Kidney (tissue), 14 donors: ENCODE results near the gene AOC2. TPM values are rescaled to one million over a fixed set of nuclear protein-coding genes. Genes with fewer than 3 reads are reported as not detected.

ENCODE experiments used
- DNase-seq, 5 donors: peaks; one replicate each; pipeline ENCODE4 v3.0.0-alpha.2; 2013 to 2020
- FAIRE-seq: peaks from 2 replicates; lab custom pipeline; 2012; peaks lifted over from hg19 to GRCh38; lab: Jason Lieb, UNC
- H3K27ac ChIP-seq, 2 donors: one replicate each; pipeline ENCODE4 v1.7.0; 2013; ENCODE audit warnings: low read depth in 2 of 2, low read length in 2 of 2, inconsistent platforms in 1 of 2
- H3K27me3 ChIP-seq: one replicate; pipeline ENCODE4 v1.7.1; 2013; ENCODE audit warnings: low read length, inconsistent platforms; ENCODE audit not compliant: control insufficient read depth, insufficient read depth
- H3K36me3 ChIP-seq, 3 donors: one replicate each; pipeline versions ENCODE4 v1.7.0 to v1.7.1; 2013; ENCODE audit warnings: low read length in 3 of 3, control low read depth in 1 of 3, inconsistent platforms in 1 of 3; ENCODE audit not compliant: insufficient read depth in 3 of 3, control insufficient read depth in 2 of 3
- H3K4me1 ChIP-seq, 3 donors: one replicate each; pipeline versions ENCODE4 v1.7.0 to v1.7.1; 2013; ENCODE audit warnings: low read length in 3 of 3, inconsistent platforms in 1 of 3, low read depth in 1 of 3; ENCODE audit not compliant: control insufficient read depth in 2 of 3, insufficient read depth in 2 of 3
- H3K4me3 ChIP-seq, 3 donors: one replicate each; pipeline versions ENCODE4 v1.7.0 to v1.8.1; 2013; ENCODE audit warnings: low read length in 3 of 3, control low read depth in 1 of 3, inconsistent platforms in 1 of 3
- H3K9ac ChIP-seq, 3 donors: one replicate each; pipeline versions ENCODE4 v1.7.0 to v1.7.1; 2013; ENCODE audit warnings: low read length in 3 of 3, control low read depth in 1 of 3, inconsistent platforms in 1 of 3
- H3K9me3 ChIP-seq, 3 donors: one replicate each; pipeline versions ENCODE4 v1.7.0 to v1.7.1; 2013; ENCODE audit warnings: low read length in 3 of 3, control low read depth in 1 of 3, inconsistent platforms in 1 of 3; ENCODE audit not compliant: control insufficient read depth in 2 of 3, insufficient read depth in 1 of 3
- intact Hi-C: fragments of 100-400 bp; cut with DNase I; formaldehyde crosslinking; loops from one replicate; pipeline ENCODE4 v1.11.1; 2022
- polyA plus RNA-seq: library from polyadenylated mRNA; stranded (reverse); fragments of 350-450 nt; fragmentation: Illumina TruSeq; extraction: RNeasy Lipid Tissue Mini Kit (QIAGEN cat#74804); gene quantifications from one replicate; pipeline ENCODE4 v1.2.3, GENCODE V29; 2014; ENCODE audit warnings: low read depth, low replicate concordance; ENCODE audit not compliant: insufficient read depth
- total RNA-seq: library from RNA; stranded (reverse); fragmentation: NEBNext Ultra II Directional; extraction: Animal tissue kit (Norgen Biotek cat#: 25700); gene quantifications from one replicate; pipeline ENCODE4 v1.2.1, GENCODE V29; 2021
- TF ChIP-seq, protein P1 (sequence below): IDR thresholded peaks from 3 replicates; pipeline ENCODE4 v1.5.1; 2012; ENCODE audit warnings: mild to moderate bottlenecking, moderate library complexity, borderline replicate concordance; ENCODE audit not compliant: insufficient read depth; ENCODE audit errors: extremely low read depth
- donor health status: control.
- donor health status: control.
- donor health status: control.
- donor health status: control.
- donor health status: control.
- donor health status: DM: yes; HTN: yes; CAD: no.
- donor health status: Normal renal cell carcinoma (clear cell type).

Gene AOC2
- total and polyA plus RNA-seq, 2 donors from 2014 or later: 0.58 to 1.2 TPM

DNA sequence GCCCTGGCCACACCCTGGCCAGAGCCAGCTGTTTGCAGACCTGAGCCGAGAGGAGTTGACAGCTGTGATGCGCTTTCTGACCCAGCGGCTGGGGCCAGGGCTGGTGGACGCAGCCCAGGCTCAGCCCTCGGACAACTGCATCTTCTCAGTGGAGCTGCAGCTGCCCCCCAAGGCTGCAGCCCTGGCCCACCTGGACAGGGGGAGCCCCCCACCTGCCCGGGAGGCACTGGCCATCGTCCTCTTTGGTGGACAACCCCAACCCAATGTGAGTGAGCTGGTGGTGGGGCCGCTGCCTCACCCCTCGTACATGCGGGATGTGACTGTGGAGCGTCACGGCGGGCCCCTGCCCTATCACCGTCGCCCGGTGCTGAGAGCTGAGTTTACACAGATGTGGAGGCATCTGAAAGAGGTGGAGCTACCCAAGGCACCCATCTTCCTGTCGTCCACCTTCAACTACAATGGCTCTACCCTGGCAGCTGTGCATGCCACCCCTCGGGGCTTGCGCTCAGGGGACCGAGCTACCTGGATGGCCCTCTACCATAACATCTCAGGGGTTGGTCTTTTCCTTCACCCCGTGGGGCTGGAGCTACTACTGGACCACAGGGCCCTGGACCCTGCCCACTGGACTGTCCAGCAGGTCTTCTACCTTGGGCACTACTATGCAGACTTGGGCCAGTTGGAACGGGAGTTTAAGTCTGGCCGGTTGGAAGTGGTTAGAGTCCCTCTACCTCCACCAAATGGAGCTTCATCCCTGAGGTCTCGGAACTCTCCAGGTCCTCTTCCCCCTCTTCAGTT lies 578 bp downstream of the AOC2 start:
- Histone ChIP-seq H3K9me3 (no peaks in the 10 kb centered on the region), H3K27ac (no peak overlapping the region), H3K36me3 (peaks cover 6 to 28% (median 28%) of the 10 kb centered on the region in 3 donors), H3K9ac (no peak overlapping the region), H3K27me3 (no peaks in the 10 kb centered on the region), H3K4me1 (peaks cover 2 to 13% (median 10%) of the 10 kb centered on the region in 3 donors), H3K4me3 (no peak overlapping the region)
- no peak for DNase-seq
- TF ChIP-seq, protein P1, sequence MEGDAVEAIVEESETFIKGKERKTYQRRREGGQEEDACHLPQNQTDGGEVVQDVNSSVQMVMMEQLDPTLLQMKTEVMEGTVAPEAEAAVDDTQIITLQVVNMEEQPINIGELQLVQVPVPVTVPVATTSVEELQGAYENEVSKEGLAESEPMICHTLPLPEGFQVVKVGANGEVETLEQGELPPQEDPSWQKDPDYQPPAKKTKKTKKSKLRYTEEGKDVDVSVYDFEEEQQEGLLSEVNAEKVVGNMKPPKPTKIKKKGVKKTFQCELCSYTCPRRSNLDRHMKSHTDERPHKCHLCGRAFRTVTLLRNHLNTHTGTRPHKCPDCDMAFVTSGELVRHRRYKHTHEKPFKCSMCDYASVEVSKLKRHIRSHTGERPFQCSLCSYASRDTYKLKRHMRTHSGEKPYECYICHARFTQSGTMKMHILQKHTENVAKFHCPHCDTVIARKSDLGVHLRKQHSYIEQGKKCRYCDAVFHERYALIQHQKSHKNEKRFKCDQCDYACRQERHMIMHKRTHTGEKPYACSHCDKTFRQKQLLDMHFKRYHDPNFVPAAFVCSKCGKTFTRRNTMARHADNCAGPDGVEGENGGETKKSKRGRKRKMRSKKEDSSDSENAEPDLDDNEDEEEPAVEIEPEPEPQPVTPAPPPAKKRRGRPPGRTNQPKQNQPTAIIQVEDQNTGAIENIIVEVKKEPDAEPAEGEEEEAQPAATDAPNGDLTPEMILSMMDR: no peak
- intact Hi-C loops: loop anchor here (5.0 kb wide), 1 partner anchor 87 kb away; no protein-coding TSS in a partner anchor
- FAIRE-seq: no peak

DNA sequence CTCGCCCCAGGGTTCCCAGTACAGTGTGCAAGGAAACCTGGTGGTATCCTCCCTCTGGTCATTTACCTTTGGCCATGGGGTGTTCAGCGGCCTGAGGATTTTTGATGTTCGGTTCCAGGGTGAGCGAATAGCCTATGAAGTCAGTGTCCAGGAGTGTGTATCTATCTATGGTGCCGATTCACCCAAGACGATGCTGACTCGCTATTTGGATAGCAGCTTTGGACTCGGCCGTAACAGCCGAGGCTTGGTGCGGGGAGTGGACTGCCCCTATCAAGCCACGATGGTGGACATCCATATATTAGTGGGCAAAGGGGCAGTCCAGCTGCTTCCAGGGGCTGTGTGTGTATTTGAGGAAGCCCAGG lies 1.2 kb downstream of the AOC2 start:
- intact Hi-C loops: no loop called here
- H3K9ac ChIP-seq: no peak overlapping the region
- H3K36me3 ChIP-seq: peaks cover 6 to 28% (median 27%) of the 10 kb centered on the region in 3 donors
- DNase-seq (no peak), FAIRE-seq (no peak)
- no peak overlapping the region for H3K27ac ChIP-seq
- no peaks in the 10 kb centered on the region for H3K9me3 ChIP-seq
- peaks cover 4 to 15% (median 12%) of the 10 kb centered on the region in 3 donors for H3K4me1 ChIP-seq
- no peaks in the 10 kb centered on the region for H3K27me3 ChIP-seq
- TF ChIP-seq, protein P1: no peak
- H3K4me3 ChIP-seq: no peak overlapping the region

DNA sequence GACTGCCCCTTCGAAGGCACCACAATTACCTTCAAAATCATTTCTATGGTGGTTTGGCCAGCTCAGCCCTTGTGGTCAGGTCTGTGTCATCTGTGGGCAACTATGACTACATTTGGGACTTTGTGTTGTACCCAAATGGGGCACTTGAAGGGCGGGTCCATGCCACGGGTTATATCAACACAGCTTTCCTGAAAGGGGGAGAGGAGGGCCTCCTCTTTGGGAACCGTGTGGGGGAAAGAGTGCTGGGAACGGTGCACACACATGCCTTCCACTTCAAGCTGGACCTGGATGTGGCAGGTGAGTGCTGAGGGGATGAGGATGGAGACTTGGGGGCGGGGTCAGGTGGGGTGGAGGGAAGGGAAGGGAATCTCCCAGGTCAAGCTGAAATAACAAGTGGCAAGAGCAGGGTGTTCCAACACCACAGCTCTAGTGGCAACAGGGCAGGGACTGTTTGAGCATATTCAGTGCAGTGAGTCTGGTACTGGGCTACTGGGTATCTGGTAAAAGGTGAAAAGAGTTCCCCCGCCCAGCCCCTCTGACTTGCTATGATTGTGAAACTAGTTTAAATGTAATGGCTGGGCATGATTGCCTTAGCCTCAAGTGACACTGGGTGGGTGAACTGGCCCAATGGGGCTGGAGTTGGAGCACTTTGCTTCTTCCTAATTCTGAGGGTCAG lies 1.7 kb downstream of the AOC2 start:
- no peaks in the 10 kb centered on the region for H3K27me3 ChIP-seq
- TF ChIP-seq, protein P1: no peak
- peaks cover 4 to 15% (median 12%) of the 10 kb centered on the region in 3 donors for H3K4me1 ChIP-seq
- H3K9me3 ChIP-seq: no peaks in the 10 kb centered on the region
- H3K36me3 ChIP-seq: peaks cover 6 to 28% (median 25%) of the 10 kb centered on the region in 3 donors
- no peak overlapping the region for H3K27ac ChIP-seq
- H3K9ac ChIP-seq: no peak overlapping the region
- DNase-seq: no peak
- no peak overlapping the region for H3K4me3 ChIP-seq
- intact Hi-C loops: no loop called here
- no peak for FAIRE-seq
